MM.1S (cell line): ENCODE data around the gene NBAS.

Experiments
- DNase-seq: peaks from one replicate; pipeline ENCODE4 v3.0.0-alpha.2; 2015
- H2AFZ ChIP-seq: fragments of 300-600 bp; sonication (generic); 2 replicates; pipeline ENCODE4 v1.6.0; 2016; ENCODE audit warnings: antibody characterized with exemption, low read length
- H3F3A ChIP-seq: fragments of 300-600 bp; sonication (generic); 2 replicates; pipeline ENCODE4 v1.6.1; 2016; ENCODE audit warnings: mild to moderate bottlenecking, antibody characterized with exemption, low read length, moderate library complexity, mixed read lengths; ENCODE audit not compliant: insufficient read depth
- H3K27ac ChIP-seq: fragments of 300-600 bp; sonication (generic); 2 replicates; pipeline ENCODE4 v1.5.1; 2016; ENCODE audit warnings: mild to moderate bottlenecking, low read length
- H3K27me3 ChIP-seq: fragments of 300-600 bp; sonication (generic); replicated peaks from 2 replicates; pipeline ENCODE4 v1.6.0; 2016; ENCODE audit warnings: low read length; ENCODE audit not compliant: insufficient read depth
- H3K36me3 ChIP-seq: fragments of 300-600 bp; sonication (generic); replicated peaks from 2 replicates; pipeline ENCODE4 v1.6.1; 2016; ENCODE audit warnings: mild to moderate bottlenecking, low read length, mixed read lengths; ENCODE audit not compliant: insufficient read depth
- H3K4me1 ChIP-seq: fragments of 300-600 bp; sonication (generic); 2 replicates; pipeline ENCODE4 v1.6.1; 2016; ENCODE audit warnings: low read length, mixed read lengths
- H3K4me2 ChIP-seq: fragments of 300-600 bp; sonication (generic); 2 replicates; pipeline ENCODE4 v1.6.0; 2016; ENCODE audit warnings: low read depth, low read length
- H3K4me3 ChIP-seq: fragments of 300-600 bp; sonication (generic); 2 replicates; pipeline ENCODE4 v1.5.1; 2016; ENCODE audit warnings: low read length, mixed read lengths
- H3K79me2 ChIP-seq: fragments of 300-600 bp; sonication (generic); 2 replicates; pipeline ENCODE4 v1.6.1; 2016; ENCODE audit warnings: mixed run types, low read length, mixed read lengths
- H3K9ac ChIP-seq: fragments of 300-600 bp; sonication (generic); 2 replicates; pipeline ENCODE4 v1.6.1; 2016; ENCODE audit warnings: low read length, mixed read lengths
- H3K9me2 ChIP-seq: fragments of 300-600 bp; sonication (generic); replicated peaks from 2 replicates; pipeline ENCODE4 v1.6.1; 2016; ENCODE audit warnings: mild to moderate bottlenecking, low read length, mixed read lengths; ENCODE audit not compliant: insufficient read depth
- H3K9me3 ChIP-seq: fragments of 300-600 bp; sonication (generic); replicated peaks from 2 replicates; pipeline ENCODE4 v1.6.1; 2016; ENCODE audit warnings: mild to moderate bottlenecking, low read length, mixed read lengths; ENCODE audit not compliant: insufficient read depth
- H4K20me1 ChIP-seq: fragments of 300-600 bp; sonication (generic); 2 replicates; pipeline ENCODE4 v1.6.1; 2016; ENCODE audit warnings: mild to moderate bottlenecking, low read length, moderate library complexity, mixed read lengths; ENCODE audit not compliant: insufficient read depth
- CTCF ChIP-seq: fragments of 300-600 bp; sonication (generic); IDR thresholded peaks from 2 replicates; pipeline ENCODE4 v1.5.1; 2016; ENCODE audit warnings: antibody characterized with exemption, low read length, mixed read lengths
- EZH2 ChIP-seq: fragments of 300-600 bp; sonication (generic); optimal IDR thresholded peaks from 2 replicates; pipeline ENCODE3; 2017; ENCODE audit warnings: low read depth, mild to moderate bottlenecking, antibody characterized with exemption, low read length, mixed read lengths
- EZH2phosphoT487 ChIP-seq: fragments of 300-600 bp; sonication (generic); IDR thresholded peaks from 2 replicates; pipeline ENCODE4 v1.6.1; 2018; ENCODE audit warnings: antibody characterized with exemption, low read length

NBAS gene

GRCh38 chr2:15159751-15160177 is 401.4 kb downstream of the NBAS start:
- no peak overlapping the region for H3K4me2 ChIP-seq
- DNase-seq: peak; percentile 10
- no peaks in the 10 kb centered on the region for H3K9me2 ChIP-seq
- no peak overlapping the region for H2AFZ ChIP-seq
- no peaks in the 10 kb centered on the region for H3K79me2 ChIP-seq
- no peaks in the 10 kb centered on the region for H4K20me1 ChIP-seq
- no peak overlapping the region for H3K27ac ChIP-seq
- H3K4me1 ChIP-seq: no peaks in the 10 kb centered on the region
- no peaks in the 10 kb centered on the region for H3F3A ChIP-seq
- H3K9me3 ChIP-seq: no peaks in the 10 kb centered on the region
- TF ChIP-seq EZH2phosphoT487 (no peak), EZH2 (no peak), CTCF (peak; percentile 55)
- no peak overlapping the region for H3K9ac ChIP-seq
- no peaks in the 10 kb centered on the region for H3K36me3 ChIP-seq
- H3K4me3 ChIP-seq: no peak overlapping the region
- no peaks in the 10 kb centered on the region for H3K27me3 ChIP-seq

DNA sequence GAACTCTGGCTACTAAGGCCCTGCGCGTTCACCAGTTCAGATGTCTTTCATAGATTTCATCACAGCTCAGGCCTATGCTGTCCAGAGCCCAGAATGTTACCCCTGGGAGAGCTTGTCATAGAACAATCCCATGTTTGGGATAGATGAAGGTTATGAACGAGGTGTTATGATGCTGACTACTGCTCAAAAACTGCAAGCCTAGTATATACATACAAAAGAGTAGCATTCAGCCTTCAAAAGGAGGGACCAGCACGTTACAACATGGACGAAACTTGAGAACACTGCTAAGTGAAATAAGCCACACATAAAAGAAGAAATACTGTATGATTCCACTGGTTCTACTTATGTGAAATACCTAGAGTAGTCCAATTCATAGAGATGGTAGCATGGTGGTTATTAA is 401.9 kb downstream of the NBAS start:
- H4K20me1 ChIP-seq: no peaks in the 10 kb centered on the region
- no peak overlapping the region for H3K4me3 ChIP-seq
- no peaks in the 10 kb centered on the region for H3F3A ChIP-seq
- no peaks in the 10 kb centered on the region for H3K79me2 ChIP-seq
- no peak overlapping the region for H3K9ac ChIP-seq
- H3K4me1 ChIP-seq: no peaks in the 10 kb centered on the region
- H3K27me3 ChIP-seq: no peaks in the 10 kb centered on the region
- H3K9me3 ChIP-seq: no peaks in the 10 kb centered on the region
- H3K27ac ChIP-seq: no peak overlapping the region
- no peak overlapping the region for H2AFZ ChIP-seq
- no peak for DNase-seq
- no peaks in the 10 kb centered on the region for H3K9me2 ChIP-seq
- H3K4me2 ChIP-seq: no peak overlapping the region
- TF ChIP-seq EZH2 (no peak), EZH2phosphoT487 (no peak)
- no peaks in the 10 kb centered on the region for H3K36me3 ChIP-seq

DNA sequence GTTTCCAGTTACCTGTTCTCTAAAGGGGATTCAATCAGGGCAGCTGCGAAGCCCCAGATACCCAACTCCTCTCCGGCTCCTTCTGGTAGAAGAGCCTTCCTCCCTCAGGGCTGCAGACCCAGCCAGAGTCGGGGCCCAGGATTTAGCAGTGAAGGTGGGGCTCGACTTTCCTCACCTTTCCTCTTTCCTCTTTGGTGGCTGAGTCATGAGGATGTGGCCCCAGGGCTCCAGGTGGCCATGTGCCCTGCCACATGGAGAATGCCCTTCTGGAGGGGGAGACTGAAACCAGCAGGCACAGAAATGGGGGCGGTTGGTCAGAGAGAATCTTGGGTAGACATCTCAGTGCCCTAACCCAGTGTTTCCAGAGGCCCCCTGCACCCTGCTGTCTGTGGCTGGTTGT is 402.6 kb downstream of the NBAS start:
- Histone ChIP-seq H2AFZ (no peak overlapping the region), H3F3A (no peaks in the 10 kb centered on the region), H3K36me3 (no peaks in the 10 kb centered on the region), H3K9ac (no peak overlapping the region), H3K9me2 (no peaks in the 10 kb centered on the region), H4K20me1 (no peaks in the 10 kb centered on the region), H3K4me2 (no peak overlapping the region), H3K9me3 (no peaks in the 10 kb centered on the region), H3K27me3 (no peaks in the 10 kb centered on the region), H3K27ac (no peak overlapping the region), H3K4me3 (no peak overlapping the region), H3K4me1 (no peaks in the 10 kb centered on the region), H3K79me2 (no peaks in the 10 kb centered on the region)
- no peak for DNase-seq
- TF ChIP-seq CTCF (no peak), EZH2phosphoT487 (no peak)

DNA sequence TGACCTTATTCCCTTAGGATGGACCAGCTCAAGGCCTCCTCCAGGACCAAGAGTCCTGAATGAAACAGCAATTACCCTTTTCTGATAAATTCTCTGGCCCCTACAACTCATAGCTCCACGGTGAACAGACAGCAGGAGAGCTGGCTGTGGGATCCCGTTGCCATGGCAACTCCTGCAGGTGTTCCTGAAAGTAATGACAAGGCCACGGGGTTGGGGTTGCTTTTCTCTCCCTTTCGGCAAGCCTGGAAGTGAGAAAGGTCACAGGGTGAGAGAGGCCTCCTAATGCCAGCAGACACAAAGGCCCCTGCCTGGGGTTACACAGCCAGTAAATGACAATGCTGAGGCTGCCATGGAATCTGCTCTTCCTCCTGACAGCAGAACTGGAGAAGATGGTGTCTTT is 403.0 kb downstream of the NBAS start:
- Histone ChIP-seq H3K4me1 (no peaks in the 10 kb centered on the region), H3K4me2 (no peak overlapping the region), H3K36me3 (no peaks in the 10 kb centered on the region), H3K9me3 (no peaks in the 10 kb centered on the region), H3K9me2 (no peaks in the 10 kb centered on the region), H3K79me2 (no peaks in the 10 kb centered on the region), H4K20me1 (no peaks in the 10 kb centered on the region), H3F3A (no peaks in the 10 kb centered on the region), H2AFZ (no peak overlapping the region), H3K9ac (no peak overlapping the region), H3K27ac (no peak overlapping the region), H3K4me3 (no peak overlapping the region), H3K27me3 (no peaks in the 10 kb centered on the region)
- DNase-seq: no peak
- TF ChIP-seq EZH2 (no peak), CTCF (no peak), EZH2phosphoT487 (no peak)
